Gastrocnemius medialis (tissue), 4 donors: Measurements from ENCODE around the gene TAS2R42. TPM values are rescaled to one million over a fixed set of nuclear protein-coding genes. Genes with fewer than 3 reads are reported as not detected.
A peak's percentile ranks its signal among the peaks of the same experiment; 100 is the strongest.

Experiments
- ATAC-seq, 2 donors: fragments of 150-250 bp; one replicate each; pipeline ENCODE4 v1.9.1; 2016
- DNase-seq, 2 donors: peaks; one replicate each; pipeline ENCODE4 v3.0.0-alpha.2; 2019
- H3K27ac ChIP-seq, 4 donors: fragments of 200-600 bp; sonication (generic); 1 replicate in 1 of 4; 2 replicates in 3 of 4; pipeline ENCODE4 v1.5.1; 2016 to 2018; ENCODE audit warnings: mild to moderate bottlenecking in 2 of 4, moderate library complexity in 1 of 4
- H3K27me3 ChIP-seq, 3 donors: fragments of 200-600 bp; sonication (generic) in 2 of 3; 1 replicate in 1 of 3; 2 replicates in 2 of 3; pipeline versions ENCODE4 v1.5.1 to v1.6.0; 2016 to 2019; ENCODE audit warnings: mild to moderate bottlenecking in 1 of 3, moderate library complexity in 1 of 3
- H3K36me3 ChIP-seq, 2 donors: fragments of 200-600 bp; sonication (generic) in 1 of 2; one replicate each; pipeline ENCODE4 v1.5.1; 2017 to 2018
- H3K4me1 ChIP-seq, 2 donors: fragments of 200-600 bp; sonication (generic) in 1 of 2; one replicate each; pipeline ENCODE4 v1.5.1; 2016 to 2017; ENCODE audit warnings: mild to moderate bottlenecking in 2 of 2
- H3K4me3 ChIP-seq, 4 donors: fragments of 200-600 bp; sonication (generic) in 3 of 4; 1 replicate in 1 of 4; 2 replicates in 3 of 4; pipeline ENCODE4 v1.5.1; 2016 to 2019; ENCODE audit warnings: mild to moderate bottlenecking in 2 of 4
- H3K9me3 ChIP-seq, 3 donors: fragments of 200-600 bp; sonication (generic) in 2 of 3; 1 replicate in 1 of 3; 2 replicates in 2 of 3; pipeline ENCODE4 v1.5.1; 2016 to 2019
- CTCF ChIP-seq, 5 experiments: fragments of 450-650 bp in 3 of 5; fragments of 200-600 bp in 2 of 5; sonication (generic) in 2 of 5; IDR thresholded peaks in 4 of 5; conservative IDR thresholded peaks in 1 of 5; 1 replicate in 4 of 5; 2 replicates in 1 of 5; pipeline ENCODE4 v1.5.1; 2016 to 2019; ENCODE audit warnings: antibody characterized with exemption in 5 of 5, mild to moderate bottlenecking in 3 of 5, moderate library complexity in 3 of 5
- POLR2A ChIP-seq, 2 donors: fragments of 450-650 bp; IDR thresholded peaks; one replicate each; pipeline ENCODE4 v1.6.1; 2017; ENCODE audit warnings: antibody characterized with exemption in 2 of 2, mild to moderate bottlenecking in 2 of 2, moderate library complexity in 2 of 2
- in situ Hi-C, 4 donors: fragments of 200-750 bp; cut with MboI; loops; one replicate each; pipeline versions ENCODE4 v1.15.0 to v1.8.0; 2017; ENCODE audit warnings: low sequenced_read_pairs in 4 of 4
- intact Hi-C: fragments of 100-400 bp; cut with DNase I; formaldehyde crosslinking; loops from one replicate; pipeline ENCODE4 v1.15.1; 2023; ENCODE audit warnings: low total_unique reads
- total RNA-seq, 4 donors: library from RNA; depleted of rRNA; stranded (reverse); fragments of >200 nt; gene quantifications; one replicate each; pipeline versions ENCODE4 v1.1.0 to v1.2.3, GENCODE V29; 2016

The TAS2R42 gene
- total RNA-seq, 4 donors from 2014 or later = not detected

GRCh38 chr12:11170810-11171144, 16.0 kb downstream of the TAS2R42 start:
- H3K36me3 ChIP-seq = no peaks in the 10 kb centered on the region
- DNase-seq = no peak
- in situ Hi-C loops = no loop called here
- peaks cover 34 to 48% of the 10 kb centered on the region in 2 donors for H3K4me1 ChIP-seq
- H3K27me3 ChIP-seq = peaks cover 0 to 2% (median 0%) of the 10 kb centered on the region in 3 donors
- TF ChIP-seq CTCF (IDR thresholded peaks at IDR 0.05 in 4 of 5, conservative IDR thresholded peaks at IDR 0.05 in 1 of 5) (no peak), POLR2A (IDR thresholded peaks at IDR 0.05) (no peak)
- intact Hi-C loops = loop anchor here (1.0 to 10.0 kb wide), 2 partner anchors 484 to 558 kb away; no protein-coding TSS in a partner anchor
- no peak for ATAC-seq
- peak overlapping the region; percentile 80 to 90 (median 82) for H3K4me3 ChIP-seq
- no peaks in the 10 kb centered on the region for H3K9me3 ChIP-seq
- H3K27ac ChIP-seq = peak overlapping the region; percentile 92 to 97 (median 96)

- in situ Hi-C loops (no loop called here), intact Hi-C loops (no loop called here)
- no peak for DNase-seq
- Histone ChIP-seq H3K4me1 (peaks cover 22 to 36% of the 10 kb centered on the region in 2 donors), H3K4me3 (no peak overlapping the region), H3K27me3 (peaks cover 0 to 2% (median 0%) of the 10 kb centered on the region in 3 donors), H3K27ac (no peak overlapping the region), H3K36me3 (no peaks in the 10 kb centered on the region), H3K9me3 (no peaks in the 10 kb centered on the region)
- no peak for ATAC-seq
- no peak for TF ChIP-seq CTCF (IDR thresholded peaks at IDR 0.05 in 4 of 5, conservative IDR thresholded peaks at IDR 0.05 in 1 of 5)
- TF ChIP-seq POLR2A (IDR thresholded peaks at IDR 0.05) = no peak
Measured at GRCh38 chr12:11166300-11166699, 20.4 kb downstream of the TAS2R42 start.

GRCh38 chr12:11164384-11164783, 22.4 kb downstream of the TAS2R42 start:
- DNase-seq (no peak), ATAC-seq (no peak)
- in situ Hi-C loops (no loop called here), intact Hi-C loops (no loop called here)
- TF ChIP-seq CTCF (IDR thresholded peaks at IDR 0.05 in 4 of 5, conservative IDR thresholded peaks at IDR 0.05 in 1 of 5) = no peak
- no peak for TF ChIP-seq POLR2A (IDR thresholded peaks at IDR 0.05)
- Histone ChIP-seq H3K9me3 (no peaks in the 10 kb centered on the region), H3K27me3 (no peaks in the 10 kb centered on the region), H3K27ac (no peak overlapping the region), H3K4me1 (peaks cover 14 to 25% of the 10 kb centered on the region in 2 donors), H3K36me3 (no peaks in the 10 kb centered on the region), H3K4me3 (no peak overlapping the region)

- intact Hi-C loops = no loop called here
- in situ Hi-C loops = no loop called here
- no peaks in the 10 kb centered on the region for H3K27me3 ChIP-seq
- ATAC-seq (no peak), DNase-seq (no peak)
- TF ChIP-seq CTCF (IDR thresholded peaks at IDR 0.05 in 4 of 5, conservative IDR thresholded peaks at IDR 0.05 in 1 of 5) = no peak
- no peak for TF ChIP-seq POLR2A (IDR thresholded peaks at IDR 0.05)
- H3K27ac ChIP-seq = no peak overlapping the region
- no peak overlapping the region for H3K4me3 ChIP-seq
- no peaks in the 10 kb centered on the region for H3K36me3 ChIP-seq
- H3K4me1 ChIP-seq = peaks cover 19 to 27% of the 10 kb centered on the region in 2 donors
- H3K9me3 ChIP-seq = no peaks in the 10 kb centered on the region
Measured at GRCh38 chr12:11162502-11162901, 24.2 kb downstream of the TAS2R42 start.

- ATAC-seq = peak in 1 of 2 donors; percentile 72
- peak overlapping the region in 2 of 4 donors; percentile 40 to 56 for H3K27ac ChIP-seq
Measured at GRCh38 chr12:11158885-11159444, 27.8 kb downstream of the TAS2R42 start.

More at GRCh38 chr12:11158885-11159444, 27.8 kb downstream of the TAS2R42 start:
- no peaks in the 10 kb centered on the region for H3K27me3 ChIP-seq
- DNase-seq = no peak
- H3K9me3 ChIP-seq = no peaks in the 10 kb centered on the region
- no peaks in the 10 kb centered on the region for H3K36me3 ChIP-seq
- no peak overlapping the region for H3K4me3 ChIP-seq
- H3K4me1 ChIP-seq = peaks cover 19 to 22% of the 10 kb centered on the region in 2 donors
- in situ Hi-C loops (no loop called here), intact Hi-C loops (no loop called here)
- TF ChIP-seq CTCF (IDR thresholded peaks at IDR 0.05 in 4 of 5, conservative IDR thresholded peaks at IDR 0.05 in 1 of 5) (no peak), POLR2A (IDR thresholded peaks at IDR 0.05) (no peak)
